ENCODE measurements around the gene LTA4H. TPM values are rescaled to one million over a fixed set of nuclear protein-coding genes. Genes with fewer than 3 reads are reported as not detected.

Gene LTA4H
- total RNA-seq, 2 donors from 2014 or later: 55.3 to 59.1 TPM

DNA sequence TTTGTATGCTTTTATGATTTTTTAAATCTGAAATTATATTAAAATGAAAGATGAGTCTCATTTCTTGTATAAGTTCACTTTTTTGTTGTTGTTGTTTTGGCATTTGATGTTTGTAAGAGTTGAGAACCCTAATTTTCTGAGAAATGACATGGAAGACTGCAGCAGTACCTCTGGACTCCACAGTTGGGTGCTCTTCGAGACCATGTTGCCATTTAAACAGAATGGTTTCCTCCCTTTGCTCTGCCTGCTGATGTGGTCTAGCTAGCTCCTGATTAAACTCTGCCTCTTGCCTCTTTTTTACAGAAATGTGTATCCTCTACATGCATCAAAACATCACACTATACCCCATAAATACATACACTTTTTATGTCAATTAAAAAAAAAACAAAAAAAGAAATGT, 5.8 kb upstream of the LTA4H start:
- ATAC-seq (no peak), DNase-seq (no peak)
- intact Hi-C loops (cut with DNase I, micrococcal nuclease): no loop called here

DNA sequence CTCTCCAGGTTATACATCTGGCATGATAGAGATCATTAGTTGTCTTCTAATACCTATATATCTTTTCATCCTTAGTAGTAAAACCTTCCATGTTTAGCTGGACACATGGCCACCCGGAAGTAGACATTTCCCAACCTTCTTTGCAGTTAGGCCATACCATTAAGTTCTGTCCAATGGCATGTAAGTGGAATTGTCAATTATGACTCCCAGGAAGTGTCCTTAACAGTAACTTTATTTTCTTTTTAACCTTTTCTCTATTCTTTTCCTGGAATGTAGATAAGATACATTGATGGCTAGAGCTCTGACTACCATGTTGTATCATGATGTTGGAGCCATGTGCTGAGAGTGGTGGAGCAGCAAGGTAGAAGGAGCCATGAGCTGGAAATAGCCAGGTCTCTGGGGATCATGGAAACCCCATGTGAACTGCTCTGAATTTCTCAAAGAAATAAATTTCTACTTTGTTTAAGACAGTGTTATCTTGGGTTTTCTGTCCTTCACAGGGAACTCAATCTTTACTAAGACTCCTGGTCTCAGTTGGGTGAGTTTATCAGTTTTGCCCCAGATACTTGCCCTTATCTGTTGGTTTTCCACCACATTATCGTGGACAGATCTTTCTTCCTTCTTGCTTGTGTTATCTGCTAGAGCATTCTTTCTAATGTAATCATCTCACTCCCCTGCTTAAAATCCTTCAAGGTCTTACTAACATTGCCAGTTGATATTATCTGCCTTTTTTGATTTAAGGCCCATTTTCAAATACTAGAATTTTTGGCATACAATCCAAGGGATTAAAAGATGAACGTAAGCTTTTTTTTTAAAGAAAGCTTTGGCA, 5.1 kb upstream of the LTA4H start:
- ATAC-seq (no peak), DNase-seq (no peak)
- intact Hi-C loops (cut with DNase I, micrococcal nuclease): no loop called here

DNA sequence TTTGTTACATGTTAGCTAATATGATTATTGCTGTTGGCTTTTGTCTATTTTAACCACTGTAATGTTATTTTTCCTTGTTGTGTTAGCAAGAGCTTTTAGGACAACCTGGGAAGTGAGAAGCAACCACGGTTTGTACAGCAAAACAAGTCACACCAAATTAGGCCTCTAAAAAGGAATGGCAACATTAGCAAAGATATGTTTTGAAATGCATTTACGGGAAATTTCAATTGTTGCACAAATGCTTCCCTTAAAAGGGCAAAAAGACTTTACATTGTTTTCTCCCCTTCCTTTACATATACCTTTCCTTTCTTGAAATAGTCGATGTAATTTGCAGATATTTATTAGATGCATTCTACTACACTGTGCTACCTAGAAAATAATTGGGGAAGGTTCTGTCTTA, 4.1 kb upstream of the LTA4H start:
- intact Hi-C loops (cut with DNase I, micrococcal nuclease): no loop called here

DNA sequence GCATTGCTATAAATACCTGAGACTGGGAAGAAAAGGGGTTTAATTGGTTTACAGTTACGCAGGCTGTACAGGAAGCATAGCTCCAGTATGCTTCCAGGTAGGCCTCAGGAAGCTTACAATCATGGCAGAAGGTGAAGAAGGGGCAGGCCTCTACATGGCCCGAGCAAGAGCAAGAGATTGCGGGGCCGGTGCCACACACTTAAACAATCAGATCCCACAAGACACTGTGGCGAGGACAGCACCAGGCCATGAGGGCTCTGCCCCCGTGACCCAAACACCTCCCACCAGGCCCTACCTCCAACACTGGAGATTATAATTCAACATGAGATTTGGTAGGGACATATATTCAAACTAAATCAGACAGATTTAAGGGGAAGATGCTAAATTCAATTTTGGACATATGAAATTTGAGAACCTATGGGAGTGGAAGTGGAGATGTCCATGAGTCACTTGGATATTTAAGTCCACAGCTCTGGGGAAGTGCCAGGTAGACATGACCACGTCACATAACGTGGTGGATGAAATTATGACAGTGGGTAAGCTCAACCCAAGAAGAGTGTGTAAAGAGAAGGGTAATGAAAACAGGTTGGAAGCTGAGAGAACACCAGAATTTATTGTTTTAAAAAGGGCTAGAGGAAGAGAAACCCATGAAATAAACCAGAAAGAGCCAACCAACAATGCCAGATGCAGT, 1.5 kb upstream of the LTA4H start:
- no peak for ATAC-seq
- intact Hi-C loops (cut with DNase I, micrococcal nuclease): no loop called here
- DNase-seq: no peak

More for the DNA sequence above, 4.1 kb upstream of the LTA4H start:
- no peak for DNase-seq
- ATAC-seq: no peak

DNA sequence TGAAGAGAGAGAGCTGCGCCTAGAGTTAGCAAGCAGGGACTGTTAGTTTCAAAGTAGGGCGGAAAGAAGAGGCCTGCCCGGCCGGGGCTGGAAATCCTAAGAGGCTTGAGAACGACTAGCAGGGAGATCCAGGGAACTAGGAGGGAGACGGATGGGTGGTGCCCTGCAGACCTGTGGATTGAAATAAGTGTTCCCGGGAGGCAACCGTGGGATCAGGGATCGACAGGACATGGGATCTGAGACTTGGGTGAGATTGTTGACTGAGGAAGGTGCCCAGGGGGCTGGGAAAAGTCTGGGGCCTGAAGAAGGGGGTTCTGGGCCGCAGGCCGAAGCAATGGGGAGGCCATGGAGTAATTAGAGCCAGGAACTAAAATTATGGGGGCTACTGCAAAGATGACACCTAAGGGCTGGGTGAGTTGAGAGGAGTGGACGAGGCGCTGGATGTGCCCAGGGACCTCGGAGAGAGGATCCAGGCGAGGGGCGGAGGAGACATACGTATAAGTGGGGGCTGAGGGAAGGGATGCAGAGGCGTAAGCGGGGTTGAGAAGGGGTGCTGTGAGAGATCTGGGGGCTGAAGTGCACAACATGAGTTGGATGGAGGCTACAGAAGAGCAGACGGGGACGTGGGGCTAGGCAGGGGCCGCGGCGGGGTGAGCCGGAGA, 635 bp downstream of the LTA4H start:
- intact Hi-C loops (cut with DNase I, micrococcal nuclease): no loop called here
- DNase-seq (peak; percentile 34 to 41), ATAC-seq (peak; percentile 29)

DNA sequence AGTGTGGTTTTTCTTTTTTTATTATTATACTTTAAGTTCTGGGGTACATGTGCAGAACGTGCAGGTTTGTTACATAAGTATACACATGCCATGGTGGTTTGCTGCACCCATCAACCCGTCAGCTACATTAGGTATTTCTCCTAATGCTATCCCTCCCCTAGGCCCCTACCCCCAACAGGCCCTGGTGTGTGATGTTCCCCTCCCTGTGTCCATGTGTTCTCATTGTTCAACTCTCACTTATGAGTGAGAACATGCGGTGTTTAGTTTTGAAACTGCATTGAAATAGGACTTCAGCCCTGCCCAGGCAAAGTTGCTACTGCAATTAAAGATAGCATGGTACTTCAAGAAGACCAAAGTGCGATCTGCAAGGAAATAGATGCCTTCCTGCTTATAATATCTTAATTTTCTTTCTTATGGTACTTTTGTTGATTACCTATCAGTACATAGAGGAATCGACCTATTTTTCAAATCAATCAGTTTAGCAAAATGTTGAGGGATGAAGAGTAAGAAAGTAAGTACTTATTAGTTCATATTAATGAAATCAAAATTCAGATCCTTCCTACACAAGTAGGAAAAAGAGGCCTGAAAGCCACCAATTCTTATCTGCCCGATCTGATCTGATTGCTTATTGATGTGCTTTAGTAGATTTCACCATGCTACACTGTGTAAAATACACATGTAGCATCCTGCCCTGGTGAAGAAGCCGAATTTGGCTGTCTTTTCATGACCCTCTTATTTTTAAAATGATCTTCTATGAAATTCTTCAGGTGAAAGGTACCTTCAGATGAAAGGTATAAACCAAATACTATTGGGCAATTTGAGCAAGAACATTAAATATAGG, 1.6 kb downstream of the LTA4H start:
- DNase-seq: peak; percentile 21 to 44
- intact Hi-C loops (cut with DNase I, micrococcal nuclease): no loop called here
- peak; percentile 52 for ATAC-seq

DNA sequence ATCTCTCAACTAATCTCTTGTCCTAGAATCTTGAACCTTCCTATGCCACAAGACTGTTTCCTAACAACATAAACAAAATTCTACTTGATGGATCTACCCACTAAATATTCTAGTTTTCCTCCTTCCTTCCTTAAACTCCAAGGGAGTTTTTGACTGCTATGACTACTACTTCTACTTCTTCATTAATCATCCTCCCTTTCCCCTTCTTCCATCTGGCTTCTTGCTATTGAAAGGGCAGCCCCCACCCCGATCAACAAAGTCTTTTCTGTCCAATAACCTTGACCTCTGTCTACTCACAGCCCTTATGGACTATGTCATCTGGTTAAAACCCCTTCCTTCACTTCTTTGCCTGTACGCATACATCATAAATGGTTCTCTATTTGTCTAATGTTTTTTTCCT, 5.6 kb downstream of the LTA4H start:
- no peak for ATAC-seq
- no peak for DNase-seq
- intact Hi-C loops (cut with DNase I, micrococcal nuclease): no loop called here

DNA sequence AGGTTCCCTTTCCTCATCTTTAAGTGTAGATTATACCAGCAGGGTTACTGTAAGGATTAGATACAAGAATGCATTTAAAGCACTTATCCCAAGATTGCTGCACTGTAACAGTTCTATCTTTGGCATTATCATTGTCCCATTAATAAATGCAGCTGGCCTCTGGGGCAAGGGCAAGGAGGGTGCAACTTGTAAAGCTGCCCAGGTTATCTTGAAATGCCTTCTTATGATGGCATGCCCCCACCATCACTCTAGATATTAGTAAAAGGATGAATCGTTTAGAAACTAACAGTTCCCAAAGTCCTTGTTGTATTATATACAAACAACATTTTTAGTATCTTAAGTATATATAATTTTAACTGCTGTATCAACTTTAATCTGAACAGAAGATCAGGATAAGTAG, 6.8 kb downstream of the LTA4H start:
- intact Hi-C loops (cut with DNase I, micrococcal nuclease): no loop called here
- DNase-seq: no peak
- no peak for ATAC-seq

DNA sequence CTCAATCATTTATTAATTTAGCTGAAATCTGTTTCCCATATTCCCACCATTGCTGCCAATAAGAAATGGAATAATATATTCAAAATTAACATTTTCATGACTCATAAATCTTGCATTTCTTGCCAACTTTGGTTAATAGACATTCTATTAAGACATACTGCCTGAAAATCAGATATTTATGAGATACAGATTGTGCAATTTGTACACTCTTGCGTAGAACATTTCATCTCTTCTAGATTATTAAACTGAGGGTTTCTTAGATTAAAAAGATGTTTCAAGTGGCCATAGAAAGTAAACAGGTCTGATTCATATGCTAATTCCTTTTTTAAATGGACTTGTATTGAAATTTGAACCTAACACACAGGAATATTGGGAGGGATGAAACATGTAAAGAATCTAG, 9.1 kb downstream of the LTA4H start:
- ATAC-seq (no peak), DNase-seq (no peak)
- intact Hi-C loops (cut with DNase I, micrococcal nuclease): no loop called here

DNA sequence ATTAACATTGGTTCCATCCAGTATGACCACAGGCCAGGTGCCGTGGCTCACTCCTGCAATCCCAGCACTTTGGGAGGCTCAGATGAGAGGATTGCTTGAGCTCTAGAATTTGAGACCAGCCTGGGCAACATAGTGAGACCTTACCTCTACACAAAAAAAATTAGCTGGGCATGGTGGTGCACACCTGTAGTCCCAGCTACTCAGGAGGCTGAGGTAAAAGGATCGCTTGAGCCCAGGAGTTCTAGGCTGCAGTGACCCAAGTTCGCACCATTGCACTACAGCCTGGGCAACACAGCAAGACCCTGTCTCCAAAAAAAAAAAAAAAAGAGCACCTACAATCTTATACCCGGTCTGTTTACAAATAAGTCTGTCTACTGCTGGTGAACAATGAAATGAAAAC, 9.9 kb downstream of the LTA4H start:
- ATAC-seq: no peak
- intact Hi-C loops (cut with DNase I, micrococcal nuclease): no loop called here
- DNase-seq: no peak

DNA sequence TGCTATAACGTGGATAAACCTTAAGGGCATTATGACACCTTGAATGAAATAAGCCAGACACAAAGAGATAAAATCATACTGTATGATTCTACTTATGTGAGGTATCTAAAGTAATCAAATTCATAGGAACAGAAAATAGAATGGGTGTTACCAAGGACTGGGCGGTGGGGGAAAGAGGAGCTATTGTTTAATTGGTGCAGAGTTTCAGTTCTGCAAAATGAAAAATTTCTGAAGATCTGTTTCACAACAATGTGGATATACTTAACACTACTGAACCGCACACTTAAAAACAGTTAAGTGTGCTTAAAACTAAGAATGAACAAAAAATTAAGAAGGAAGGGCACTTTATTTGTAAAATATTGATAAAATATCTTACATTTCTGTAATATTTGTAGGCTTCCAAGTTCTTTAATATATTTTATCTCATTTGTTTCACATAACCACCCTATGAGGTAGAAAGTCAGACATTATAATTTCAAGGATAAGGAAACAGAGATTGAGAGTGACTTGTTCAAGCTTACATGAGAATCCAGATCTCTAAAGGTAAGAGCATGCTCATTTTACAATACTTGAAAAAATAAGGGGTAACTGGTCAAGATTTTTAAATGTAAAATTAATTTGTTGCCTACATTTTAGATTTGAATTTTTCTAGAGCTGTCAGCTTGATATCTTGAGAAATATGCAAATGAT, 14.9 kb downstream of the LTA4H start:
- ATAC-seq (no peak), DNase-seq (no peak)
- intact Hi-C loops (cut with DNase I, micrococcal nuclease): no loop called here

DNA sequence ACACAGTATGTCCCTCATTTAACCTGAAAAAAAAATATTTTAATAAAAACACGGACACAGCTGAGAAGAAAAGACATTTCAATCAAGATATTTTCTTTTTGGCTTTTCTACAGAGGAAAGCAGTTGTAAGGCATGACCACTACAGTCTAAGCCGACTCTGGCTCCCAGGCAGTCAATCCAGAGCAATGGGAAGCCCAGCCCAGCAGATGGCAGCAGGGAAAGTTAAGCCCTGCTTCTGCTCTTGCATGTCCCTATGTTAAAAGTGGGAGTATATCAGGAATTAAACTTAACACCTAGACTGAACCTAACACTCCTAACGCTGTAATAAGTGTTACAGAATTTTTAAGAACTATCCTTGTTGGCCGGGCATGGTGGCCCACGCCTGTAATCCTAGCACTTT, 19.7 kb downstream of the LTA4H start:
- ATAC-seq: peak; percentile 56
- DNase-seq: peak in 1 of 2 donors; percentile 28
- intact Hi-C loops (cut with DNase I, micrococcal nuclease): no loop called here

DNA sequence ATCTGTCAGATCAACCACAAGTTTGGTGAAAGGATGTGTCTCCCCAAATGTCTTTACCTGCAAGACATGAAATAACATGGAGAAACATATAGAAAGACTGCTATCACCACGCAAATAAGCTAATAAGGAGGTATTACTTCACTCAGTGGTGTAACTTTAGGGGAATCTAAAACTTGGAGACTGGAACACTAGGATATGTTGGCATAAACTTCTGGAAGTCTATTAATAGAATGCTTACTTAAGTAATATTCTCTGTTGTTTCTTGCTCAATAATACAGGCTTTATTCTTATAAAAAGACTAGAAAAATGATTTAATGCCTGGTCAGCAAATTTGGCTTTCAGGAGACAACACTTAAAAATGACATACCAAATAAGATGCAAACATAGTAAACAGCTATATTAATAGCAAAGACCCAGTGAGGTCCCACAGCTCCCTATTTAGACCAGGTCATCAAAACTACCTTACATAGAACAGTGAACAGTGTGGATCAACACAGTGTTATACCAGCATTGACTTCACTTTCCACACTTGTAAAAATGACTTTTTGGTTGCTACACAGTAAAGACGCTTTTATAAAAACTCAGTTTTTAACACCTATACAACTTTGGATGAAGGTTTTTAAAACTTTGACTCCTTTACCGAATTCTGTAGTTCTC, 20.3 kb downstream of the LTA4H start:
- intact Hi-C loops (cut with DNase I, micrococcal nuclease): no loop called here
- DNase-seq: no peak
- no peak for ATAC-seq

DNA sequence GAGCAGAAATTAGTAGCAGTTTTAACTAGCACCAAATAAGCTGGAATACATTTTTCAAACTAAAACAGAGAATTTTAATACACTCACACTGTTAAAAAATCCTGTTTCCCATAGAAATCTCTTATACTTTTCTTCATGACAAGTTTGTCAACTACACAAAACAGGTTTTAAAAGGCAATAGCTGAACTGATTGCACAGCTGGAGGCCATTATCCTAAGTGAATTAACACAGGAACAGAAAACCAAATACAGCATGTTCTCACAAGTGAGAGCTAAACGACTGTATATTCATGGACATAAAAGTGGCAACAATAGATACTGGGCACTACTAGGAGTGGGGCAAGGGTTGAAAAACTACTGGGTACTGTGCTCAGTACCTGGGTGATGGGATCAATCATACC, 27.7 kb downstream of the LTA4H start:
- intact Hi-C loops (cut with DNase I, micrococcal nuclease): no loop called here
- ATAC-seq: no peak
- no peak for DNase-seq

DNA sequence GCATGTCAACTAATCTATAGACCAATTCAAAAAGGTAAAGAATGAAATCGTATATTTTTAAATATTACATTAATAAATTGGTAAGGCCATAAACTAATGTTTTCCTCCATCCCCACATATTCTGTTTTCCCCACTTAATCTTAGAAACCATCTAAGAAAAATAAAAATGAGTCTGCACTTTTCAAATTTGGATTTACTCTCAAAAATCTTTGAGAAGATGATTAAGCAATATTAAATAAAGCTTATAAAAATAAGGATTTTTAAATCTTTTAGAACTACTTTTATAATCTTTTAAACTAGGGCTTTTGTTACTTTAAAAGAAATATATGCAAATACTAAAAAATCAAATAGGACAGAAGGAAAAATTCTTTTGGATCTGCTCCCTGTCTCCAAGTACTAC, 28.7 kb downstream of the LTA4H start:
- ATAC-seq: no peak
- intact Hi-C loops (cut with DNase I, micrococcal nuclease): no loop called here
- no peak for DNase-seq

DNA sequence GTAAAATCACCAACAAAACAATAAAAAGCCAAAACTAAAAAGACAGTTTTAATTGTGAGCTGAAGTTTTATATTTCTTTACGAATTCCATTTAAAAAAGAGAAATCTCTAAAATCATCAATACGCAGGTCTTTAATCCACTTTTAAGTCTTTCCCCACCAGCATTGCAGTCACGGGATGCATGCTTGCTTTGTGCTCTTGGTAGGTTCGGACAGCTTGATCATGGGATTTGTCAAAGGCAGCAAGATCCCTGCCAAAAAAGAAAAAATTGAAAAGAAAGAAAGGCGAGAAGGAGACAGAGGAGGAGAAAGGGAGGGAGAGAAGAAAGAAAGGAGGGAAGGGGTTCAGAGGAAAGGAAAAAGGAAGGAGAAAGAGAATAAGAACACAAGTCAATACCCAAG, 34.5 kb downstream of the LTA4H start:
- intact Hi-C loops (cut with DNase I, micrococcal nuclease): no loop called here
- DNase-seq: no peak
- ATAC-seq: no peak

DNA sequence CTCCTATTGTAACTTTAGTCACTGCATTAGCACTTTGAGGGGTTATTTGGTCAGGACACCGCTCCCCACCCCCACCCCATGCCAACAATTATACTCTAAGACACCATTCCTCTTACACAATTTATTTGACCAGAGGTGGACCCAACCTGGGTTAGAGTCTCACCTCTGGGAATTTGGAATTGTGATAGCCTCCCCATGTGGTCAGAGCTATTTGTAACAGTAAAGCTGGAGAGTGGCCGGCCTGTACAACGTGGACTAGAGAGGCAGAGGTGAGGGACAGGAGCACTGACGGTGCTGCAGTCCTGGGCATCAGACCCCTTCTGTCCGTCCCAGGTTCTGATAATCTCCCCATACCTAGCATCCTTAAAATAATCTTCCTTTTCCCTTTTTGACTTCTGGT, 35.9 kb downstream of the LTA4H start:
- no peak for DNase-seq
- intact Hi-C loops (cut with DNase I, micrococcal nuclease): loop anchor here in 1 of 2 donors (5.0 kb wide), 1 partner anchor 82 kb away; no protein-coding TSS in a partner anchor

More for the DNA sequence above, 35.9 kb downstream of the LTA4H start:
- ATAC-seq: no peak

Measured in left colon (tissue), 2 donors.